Measurements from ENCODE around the gene PLPP4. TPM values are rescaled to one million over a fixed set of nuclear protein-coding genes. Genes with fewer than 3 reads are reported as not detected.

Gene PLPP4
- 0.14 TPM for total RNA-seq
- 0.27 TPM for polyA plus RNA-seq
- long read RNA-seq, donor 1 = 0 reads
- long read RNA-seq, donor 2 = 0 reads
- long read RNA-seq, donor 3 = 0 reads
- long read RNA-seq, donor 4 = 0 reads
- long read RNA-seq, donor 5 = 0 reads
- long read RNA-seq, donor 6 = 0 reads
- long read RNA-seq, donor 7 = 0 reads
- long read RNA-seq, donor 8 = 0 reads
- long read RNA-seq, donor 9 = 0 reads
- long read RNA-seq, donor 10 = 0 reads

- Histone ChIP-seq H3K36me3 (ENCODE audit: control insufficient read depth in 2 of 2, insufficient read depth in 2 of 2, low read length in 1 of 2) (no peaks in the 10 kb centered on the region), H3K27me3 (ENCODE audit: control insufficient read depth in 2 of 2, insufficient read depth in 1 of 2, low read length in 1 of 2) (peaks cover 25 to 45% of the 10 kb centered on the region in 2 donors), H3K9me3 (ENCODE audit: control insufficient read depth in 2 of 2, insufficient read depth in 1 of 2, low read length in 1 of 2) (no peaks in the 10 kb centered on the region), H3K4me3 (ENCODE audit: low read length in 2 of 2) (peak within 1 kb of the TSS in 1 of 2 donors; percentile 56), H3K4me1 (ENCODE audit: control insufficient read depth in 2 of 2, insufficient read depth in 2 of 2, low read length in 2 of 2) (peaks cover 0 to 30% of the 10 kb centered on the region in 2 donors), H3K27ac (ENCODE audit: low read depth in 1 of 2, low read length in 1 of 2) (no peak within 1 kb of the TSS)
- under 1% methylated on average over 92 of the region's 92 CpGs for WGBS
- DNase-seq (ENCODE audit: low read depth in 6 of 9, low spot score in 9 of 9) = no peak
Observed at GRCh38 chr10:120456626-120457430, at the start of gene PLPP4. PLPP4 (plus strand) TSS chr10:120457227; CDS start chr10:120457306, 79 bp downstream.

- Histone ChIP-seq H3K27ac (ENCODE audit: low read depth in 1 of 2, low read length in 1 of 2) (no peak overlapping the region), H3K9me3 (ENCODE audit: control insufficient read depth in 2 of 2, insufficient read depth in 1 of 2, low read length in 1 of 2) (no peaks in the 10 kb centered on the region), H3K4me1 (ENCODE audit: control insufficient read depth in 2 of 2, insufficient read depth in 2 of 2, low read length in 2 of 2) (no peaks in the 10 kb centered on the region), H3K27me3 (ENCODE audit: control insufficient read depth in 2 of 2, insufficient read depth in 1 of 2, low read length in 1 of 2) (no peaks in the 10 kb centered on the region), H3K4me3 (ENCODE audit: low read length in 2 of 2) (no peak overlapping the region), H3K36me3 (ENCODE audit: control insufficient read depth in 2 of 2, insufficient read depth in 2 of 2, low read length in 1 of 2) (no peaks in the 10 kb centered on the region)
- 70% methylated on average over 4 of the region's 4 CpGs for WGBS
- DNase-seq (ENCODE audit: low read depth in 6 of 9, low spot score in 9 of 9) = no peak
Observed at GRCh38 chr10:120409816-120410215, 47.2 kb upstream of the PLPP4 start.

- WGBS = 92% methylated on average over 3 of the region's 3 CpGs
- Histone ChIP-seq H3K36me3 (ENCODE audit: control insufficient read depth in 2 of 2, insufficient read depth in 2 of 2, low read length in 1 of 2) (no peaks in the 10 kb centered on the region), H3K4me3 (ENCODE audit: low read length in 2 of 2) (no peak overlapping the region), H3K27me3 (ENCODE audit: control insufficient read depth in 2 of 2, insufficient read depth in 1 of 2, low read length in 1 of 2) (no peaks in the 10 kb centered on the region), H3K27ac (ENCODE audit: low read depth in 1 of 2, low read length in 1 of 2) (no peak overlapping the region), H3K4me1 (ENCODE audit: control insufficient read depth in 2 of 2, insufficient read depth in 2 of 2, low read length in 2 of 2) (no peaks in the 10 kb centered on the region), H3K9me3 (ENCODE audit: control insufficient read depth in 2 of 2, insufficient read depth in 1 of 2, low read length in 1 of 2) (no peaks in the 10 kb centered on the region)
- no peak for DNase-seq (ENCODE audit: low read depth in 6 of 9, low spot score in 9 of 9)
Observed at GRCh38 chr10:120414946-120415345, 42.1 kb upstream of the PLPP4 start.

- no peaks in the 10 kb centered on the region for H3K27me3 ChIP-seq (ENCODE audit: control insufficient read depth in 2 of 2, insufficient read depth in 1 of 2, low read length in 1 of 2)
- H3K27ac ChIP-seq (ENCODE audit: low read depth in 1 of 2, low read length in 1 of 2) = no peak overlapping the region
- H3K9me3 ChIP-seq (ENCODE audit: control insufficient read depth in 2 of 2, insufficient read depth in 1 of 2, low read length in 1 of 2) = no peaks in the 10 kb centered on the region
- 87% methylated on average over 5 of the region's 5 CpGs for WGBS
- DNase-seq (ENCODE audit: low read depth in 6 of 9, low spot score in 9 of 9) = no peak
- no peaks in the 10 kb centered on the region for H3K4me1 ChIP-seq (ENCODE audit: control insufficient read depth in 2 of 2, insufficient read depth in 2 of 2, low read length in 2 of 2)
- no peaks in the 10 kb centered on the region for H3K36me3 ChIP-seq (ENCODE audit: control insufficient read depth in 2 of 2, insufficient read depth in 2 of 2, low read length in 1 of 2)
- H3K4me3 ChIP-seq (ENCODE audit: low read length in 2 of 2) = no peak overlapping the region
Observed at GRCh38 chr10:120415709-120416330, 41.2 kb upstream of the PLPP4 start.

- H3K36me3 ChIP-seq (ENCODE audit: control insufficient read depth in 2 of 2, insufficient read depth in 2 of 2, low read length in 1 of 2) = no peaks in the 10 kb centered on the region
- H3K9me3 ChIP-seq (ENCODE audit: control insufficient read depth in 2 of 2, insufficient read depth in 1 of 2, low read length in 1 of 2) = no peaks in the 10 kb centered on the region
- no peak for DNase-seq (ENCODE audit: low read depth in 6 of 9, low spot score in 9 of 9)
- H3K27ac ChIP-seq (ENCODE audit: low read depth in 1 of 2, low read length in 1 of 2) = no peak overlapping the region
- no peak overlapping the region for H3K4me3 ChIP-seq (ENCODE audit: low read length in 2 of 2)
- WGBS = 78% methylated on average over 5 of the region's 5 CpGs
- H3K27me3 ChIP-seq (ENCODE audit: control insufficient read depth in 2 of 2, insufficient read depth in 1 of 2, low read length in 1 of 2) = no peaks in the 10 kb centered on the region
- H3K4me1 ChIP-seq (ENCODE audit: control insufficient read depth in 2 of 2, insufficient read depth in 2 of 2, low read length in 2 of 2) = no peaks in the 10 kb centered on the region
Observed at GRCh38 chr10:120420421-120420820, 36.6 kb upstream of the PLPP4 start.

GRCh38 chr10:120421250-120421649 lies 35.8 kb upstream of the PLPP4 start:
- H3K27ac ChIP-seq (ENCODE audit: low read depth in 1 of 2, low read length in 1 of 2) = no peak overlapping the region
- DNase-seq (ENCODE audit: low read depth in 6 of 9, low spot score in 9 of 9) = no peak
- 62% methylated on average over 2 of the region's 2 CpGs for WGBS
- H3K9me3 ChIP-seq (ENCODE audit: control insufficient read depth in 2 of 2, insufficient read depth in 1 of 2, low read length in 1 of 2) = no peaks in the 10 kb centered on the region
- no peaks in the 10 kb centered on the region for H3K36me3 ChIP-seq (ENCODE audit: control insufficient read depth in 2 of 2, insufficient read depth in 2 of 2, low read length in 1 of 2)
- H3K4me1 ChIP-seq (ENCODE audit: control insufficient read depth in 2 of 2, insufficient read depth in 2 of 2, low read length in 2 of 2) = no peaks in the 10 kb centered on the region
- no peak overlapping the region for H3K4me3 ChIP-seq (ENCODE audit: low read length in 2 of 2)
- no peaks in the 10 kb centered on the region for H3K27me3 ChIP-seq (ENCODE audit: control insufficient read depth in 2 of 2, insufficient read depth in 1 of 2, low read length in 1 of 2)

- H3K27ac ChIP-seq (ENCODE audit: low read depth in 1 of 2, low read length in 1 of 2) = no peak overlapping the region
- 89% methylated on average over 7 of the region's 7 CpGs for WGBS
- no peak for DNase-seq (ENCODE audit: low read depth in 6 of 9, low spot score in 9 of 9)
- H3K9me3 ChIP-seq (ENCODE audit: control insufficient read depth in 2 of 2, insufficient read depth in 1 of 2, low read length in 1 of 2) = no peaks in the 10 kb centered on the region
- H3K27me3 ChIP-seq (ENCODE audit: control insufficient read depth in 2 of 2, insufficient read depth in 1 of 2, low read length in 1 of 2) = no peaks in the 10 kb centered on the region
- H3K4me1 ChIP-seq (ENCODE audit: control insufficient read depth in 2 of 2, insufficient read depth in 2 of 2, low read length in 2 of 2) = no peaks in the 10 kb centered on the region
- H3K36me3 ChIP-seq (ENCODE audit: control insufficient read depth in 2 of 2, insufficient read depth in 2 of 2, low read length in 1 of 2) = no peaks in the 10 kb centered on the region
- H3K4me3 ChIP-seq (ENCODE audit: low read length in 2 of 2) = no peak overlapping the region
Observed at GRCh38 chr10:120422457-120422856, 34.6 kb upstream of the PLPP4 start.

- DNase-seq (ENCODE audit: low read depth in 6 of 9, low spot score in 9 of 9) = peak in 4 of 9 donors; percentile 9 to 39 (median 26)
- WGBS = 67% methylated on average over 8 of the region's 8 CpGs
Observed at GRCh38 chr10:120423431-120424197, 33.4 kb upstream of the PLPP4 start.

GRCh38 chr10:120424198-120424464 lies 32.9 kb upstream of the PLPP4 start:
- no peaks in the 10 kb centered on the region for H3K36me3 ChIP-seq (ENCODE audit: control insufficient read depth in 2 of 2, insufficient read depth in 2 of 2, low read length in 1 of 2)
- no peaks in the 10 kb centered on the region for H3K27me3 ChIP-seq (ENCODE audit: control insufficient read depth in 2 of 2, insufficient read depth in 1 of 2, low read length in 1 of 2)
- no peak overlapping the region for H3K4me3 ChIP-seq (ENCODE audit: low read length in 2 of 2)
- peaks cover 0 to 2% of the 10 kb centered on the region in 2 donors for H3K4me1 ChIP-seq (ENCODE audit: control insufficient read depth in 2 of 2, insufficient read depth in 2 of 2, low read length in 2 of 2)
- no peak overlapping the region for H3K27ac ChIP-seq (ENCODE audit: low read depth in 1 of 2, low read length in 1 of 2)
- no peaks in the 10 kb centered on the region for H3K9me3 ChIP-seq (ENCODE audit: control insufficient read depth in 2 of 2, insufficient read depth in 1 of 2, low read length in 1 of 2)
- 72% methylated on average over 4 of the region's 4 CpGs for WGBS
- no peak for DNase-seq (ENCODE audit: low read depth in 6 of 9, low spot score in 9 of 9)

More at GRCh38 chr10:120423431-120424197, 33.4 kb upstream of the PLPP4 start:
- Histone ChIP-seq H3K9me3 (ENCODE audit: control insufficient read depth in 2 of 2, insufficient read depth in 1 of 2, low read length in 1 of 2) (no peaks in the 10 kb centered on the region), H3K36me3 (ENCODE audit: control insufficient read depth in 2 of 2, insufficient read depth in 2 of 2, low read length in 1 of 2) (no peaks in the 10 kb centered on the region), H3K4me3 (ENCODE audit: low read length in 2 of 2) (no peak overlapping the region), H3K27me3 (ENCODE audit: control insufficient read depth in 2 of 2, insufficient read depth in 1 of 2, low read length in 1 of 2) (no peaks in the 10 kb centered on the region), H3K4me1 (ENCODE audit: control insufficient read depth in 2 of 2, insufficient read depth in 2 of 2, low read length in 2 of 2) (peaks cover 0 to 2% of the 10 kb centered on the region in 2 donors), H3K27ac (ENCODE audit: low read depth in 1 of 2, low read length in 1 of 2) (no peak overlapping the region)
